ENCODE measurements around the gene PAIP2B. TPM values are rescaled to one million over a fixed set of nuclear protein-coding genes. Genes with fewer than 3 reads are reported as not detected.

Gene PAIP2B
- total and polyA plus RNA-seq, 9 of the 15 experiments (the other 6 are each of a cell fraction or from before 2014, with no cell fraction given), result 0.18 to 0.38 (median 0.25) TPM

GRCh38 chr2:71275939-71276310, 49.0 kb upstream of the PAIP2B start:
- DNase-seq (ENCODE audit: extremely low read depth in 1 of 4, low spot score in 3 of 4) (no peak), FAIRE-seq (peak; percentile 44), ATAC-seq (no peak)
- TF ChIP-seq JUNB (CRISPR knock-in tag; conservative IDR thresholded peaks at IDR 0.05) (no peak), POLR3A (IDR thresholded peaks at IDR 0.05; ENCODE audit: borderline replicate concordance, extremely low read depth, insufficient read depth, insufficient read length) (no peak), BCOR (IDR thresholded peaks at IDR 0.05) (0 out of 2 replicates have a peak, but pooled peaks have one; percentile 18), ZNF699 (CRISPR knock-in tag; IDR thresholded peaks at IDR 0.05; ENCODE audit: insufficient replicate concordance) (no peak), ZNF239 (CRISPR knock-in tag; IDR thresholded peaks at IDR 0.05) (no peak), ZNF780A (CRISPR knock-in tag; IDR thresholded peaks at IDR 0.05) (no peak), MAX (CRISPR knock-in tag; IDR thresholded peaks at IDR 0.05) (no peak), SMARCA4 (IDR thresholded peaks at IDR 0.05) (no peak)
- peaks cover 0 to 10% of the 10 kb centered on the region in 2 experiments; a peak in 3 of 5 replicates for H3K4me1 ChIP-seq (replicated peaks in 1 of 2; ENCODE audit: control insufficient read depth in 2 of 2, insufficient read depth in 2 of 2, low read length in 2 of 2)
- H3K4me3 ChIP-seq, result peak overlapping the region; percentile 6; the same call in 1 of the 2 replicates
- H3K27me3 ChIP-seq (ENCODE audit: control insufficient read depth in 2 of 2, insufficient read depth in 2 of 2, low read length in 2 of 2), result peaks cover 4 to 7% of the 10 kb centered on the region in 2 experiments; a peak in 3 of 5 replicates
- no peaks in the 10 kb centered on the region for H3K36me3 ChIP-seq (ENCODE audit: control insufficient read depth, insufficient read depth, low read length)
- CTCF ChIA-PET (ENCODE audit: low intra/inter-chr PET ratio), result no interaction called here
- H3K4me2 ChIP-seq (ENCODE audit: insufficient read depth, low read length), result peak overlapping the region; percentile 60
- no peaks in the 10 kb centered on the region for H3K79me2 ChIP-seq (ENCODE audit: control insufficient read depth, insufficient read depth, low read length)
- no peaks in the 10 kb centered on the region; the same call in 1 of the 2 replicates for H3K9me3 ChIP-seq (replicated peaks; ENCODE audit: control insufficient read depth, insufficient read depth, low read depth, low read length)
- POLR2A ChIA-PET, result no interaction called here
- intact Hi-C loops (cut with micrococcal nuclease), result no loop called here
- 20% methylated on average over 8 of the region's 8 CpGs for WGBS (ENCODE audit: insufficient coverage, low coverage, missing lambda C conversion rate)
- H3K9me1 ChIP-seq (ENCODE audit: control insufficient read depth, insufficient read depth, low read length), result no peaks in the 10 kb centered on the region
- in situ Hi-C loops (cut with MboI), result no loop called here
- BruUV-seq (replicated peaks), result no TSS peak
- H3K9ac ChIP-seq (ENCODE audit: insufficient read depth in 1 of 2, low read depth in 2 of 2, low read length in 2 of 2), result no peak overlapping the region
- peak overlapping the region; percentile 77 for H2AFZ ChIP-seq (ENCODE audit: low read depth, low read length)
- no peak overlapping the region for H3K27ac ChIP-seq (ENCODE audit: extremely low read depth, low read depth, low read length)
- no peaks in the 10 kb centered on the region for H4K20me1 ChIP-seq (replicated peaks; ENCODE audit: control insufficient read depth, insufficient read depth, low read length)

Measured in K562 (cell line).